Measurements from ENCODE around the gene DHRS7. TPM values are rescaled to one million over a fixed set of nuclear protein-coding genes. Genes with fewer than 3 reads are reported as not detected.

Gene DHRS7
- polyA plus RNA-seq, 1 of the 3 experiments (the other 2 are of a cell fraction), result 88.7 TPM

- ChIA-PET POLR2A (no interaction called here), CTCF (interaction anchor here (1.1 to 1.6 kb wide), 4 partner anchors 11 to 291 kb away, joined by 3 to 5 read pairs (median 4); no protein-coding TSS in a partner anchor)
- Histone ChIP-seq H4K20me1 (ENCODE audit: insufficient read depth) (no peaks in the 10 kb centered on the region), H3K4me2 (no peak overlapping the region), H3K9me3 (no peaks in the 10 kb centered on the region; the same call in 1 of the 2 replicates), H3K27ac (ENCODE audit: low read depth in 2 of 2, low read length in 1 of 2) (no peak overlapping the region), H3F3A (replicated peaks; ENCODE audit: insufficient read depth) (no peaks in the 10 kb centered on the region), H3K4me1 (ENCODE audit: control insufficient read depth in 1 of 2, insufficient read depth in 2 of 2, low read depth in 1 of 2, low read length in 1 of 2) (no peaks in the 10 kb centered on the region), H3K36me3 (replicated peaks in 1 of 2; ENCODE audit: control insufficient read depth in 1 of 2, insufficient read depth in 2 of 2, low read length in 1 of 2) (no peaks in the 10 kb centered on the region), H2AFZ (ENCODE audit: low read depth) (no peak overlapping the region), H3K27me3 (ENCODE audit: insufficient read depth) (no peaks in the 10 kb centered on the region), H3K4me3 (ENCODE audit: low read depth in 2 of 2, low read length in 1 of 2) (no peak overlapping the region), H3K9me2 (no peaks in the 10 kb centered on the region), H3K79me2 (ENCODE audit: insufficient read depth) (no peaks in the 10 kb centered on the region), H3K9ac (no peak overlapping the region)
- TF ChIP-seq CHD2 (IDR thresholded peaks at IDR 0.05; ENCODE audit: low read length, partially characterized antibody) (no peak), RAD21 (IDR thresholded peaks at IDR 0.05; ENCODE audit: low read length) (peak; percentile 40; the same call in 1 of the 2 replicates)
- 88% methylated on average over 4 of the region's 5 CpGs for WGBS (ENCODE audit: low lambda C conversion rate)
- DNase-seq, result no peak
Observed at GRCh38 chr14:60195179-60195810, 30.1 kb upstream of the DHRS7 start.

GRCh38 chr14:60189923-60190840 is 25.0 kb upstream of the DHRS7 start:
- Histone ChIP-seq H3K9me2 (no peaks in the 10 kb centered on the region), H3K9ac (no peak overlapping the region), H3K79me2 (ENCODE audit: insufficient read depth) (no peaks in the 10 kb centered on the region), H3F3A (replicated peaks; ENCODE audit: insufficient read depth) (no peaks in the 10 kb centered on the region), H3K4me1 (ENCODE audit: control insufficient read depth in 1 of 2, insufficient read depth in 2 of 2, low read depth in 1 of 2, low read length in 1 of 2) (peaks cover 0 to 5% of the 10 kb centered on the region in 2 experiments; a peak in 2 of 4 replicates), H4K20me1 (ENCODE audit: insufficient read depth) (no peaks in the 10 kb centered on the region), H2AFZ (ENCODE audit: low read depth) (0 out of 2 replicates have a peak overlapping the region, but pooled peaks have one; percentile 50), H3K27ac (ENCODE audit: low read depth in 2 of 2, low read length in 1 of 2) (no peak overlapping the region), H3K9me3 (no peaks in the 10 kb centered on the region), H3K4me2 (no peak overlapping the region), H3K4me3 (ENCODE audit: low read depth in 2 of 2, low read length in 1 of 2) (no peak overlapping the region), H3K27me3 (ENCODE audit: insufficient read depth) (no peaks in the 10 kb centered on the region), H3K36me3 (replicated peaks in 1 of 2; ENCODE audit: control insufficient read depth in 1 of 2, insufficient read depth in 2 of 2, low read length in 1 of 2) (no peaks in the 10 kb centered on the region)
- ChIA-PET POLR2A (interaction anchor here (1.4 kb wide), 1 partner anchor 25 kb away, joined by 3 read pairs; the partner anchor contains the start of gene DHRS7), CTCF (interaction anchor here (0.8 to 1.3 kb wide), 5 partner anchors 126 to 372 kb away, joined by 3 to 6 read pairs (median 4); no protein-coding TSS in a partner anchor)
- no peak for DNase-seq
- WGBS (ENCODE audit: low lambda C conversion rate), result 78% methylated on average over 4 of the region's 4 CpGs
- no peak for TF ChIP-seq REST (IDR thresholded peaks at IDR 0.05; ENCODE audit: low read depth, low read length)
- TF ChIP-seq YY1 (IDR thresholded peaks at IDR 0.05; ENCODE audit: low read depth), result no peak
- no peak for TF ChIP-seq NRF1 (IDR thresholded peaks at IDR 0.05; ENCODE audit: low read depth, low read length)
- TF ChIP-seq GABPA (IDR thresholded peaks at IDR 0.05; ENCODE audit: low read depth), result no peak
- TF ChIP-seq USF1 (IDR thresholded peaks at IDR 0.05; ENCODE audit: borderline replicate concordance, low read depth), result no peak
- no peak for TF ChIP-seq NFIC (IDR thresholded peaks at IDR 0.05; ENCODE audit: borderline replicate concordance)
- no peak for TF ChIP-seq TAF1 (IDR thresholded peaks at IDR 0.05; ENCODE audit: borderline replicate concordance, low read depth, low read length)
- no peak for TF ChIP-seq POLR2AphosphoS5 (IDR thresholded peaks at IDR 0.05; ENCODE audit: low read depth, low read length)
- peak; percentile 22; the same call in 1 of the 2 replicates for TF ChIP-seq PBX3 (IDR thresholded peaks at IDR 0.05)
- no peak for TF ChIP-seq RAD21 (IDR thresholded peaks at IDR 0.05; ENCODE audit: low read length)
- TF ChIP-seq EZH2phosphoT487 (IDR thresholded peaks at IDR 0.05; ENCODE audit: borderline replicate concordance, low read depth), result no peak
- TF ChIP-seq IRF3 (IDR thresholded peaks at IDR 0.05; ENCODE audit: low read depth, low read length), result no peak
- TF ChIP-seq CTCF (IDR thresholded peaks at IDR 0.05), result no peak
- peak; percentile 26; the same call in 1 of the 2 replicates for TF ChIP-seq TCF12 (IDR thresholded peaks at IDR 0.05)

Measured in SK-N-SH (cell line).